Tibial nerve (tissue), 4 donors: Measurements from ENCODE around the gene KRT84. TPM values are rescaled to one million over a fixed set of nuclear protein-coding genes. Genes with fewer than 3 reads are reported as not detected.

Experiments
- DNase-seq, 2 donors: peaks; one replicate each; pipeline ENCODE4 v3.0.0-alpha.2; 2019; ENCODE audit warnings: low spot score in 2 of 2
- H3K27ac ChIP-seq, 4 donors: fragments of 200-600 bp; sonication (generic) in 3 of 4; one replicate each; pipeline ENCODE4 v1.5.1; 2017 to 2019; ENCODE audit warnings: mild to moderate bottlenecking in 1 of 4
- H3K27me3 ChIP-seq, 2 donors: fragments of 200-600 bp; sonication (generic) in 1 of 2; one replicate each; pipeline versions ENCODE4 v1.5.1 to v1.6.0; 2017 to 2019
- H3K36me3 ChIP-seq, 3 donors: fragments of 200-600 bp; sonication (generic); one replicate each; pipeline ENCODE4 v1.5.1; 2018 to 2019
- H3K4me1 ChIP-seq, 4 donors: fragments of 200-600 bp; sonication (generic) in 3 of 4; one replicate each; pipeline ENCODE4 v1.5.1; 2017 to 2019
- H3K4me3 ChIP-seq, 4 donors: fragments of 200-600 bp; sonication (generic) in 3 of 4; one replicate each; pipeline ENCODE4 v1.5.1; 2017 to 2019; ENCODE audit warnings: mild to moderate bottlenecking in 1 of 4, moderate library complexity in 1 of 4
- H3K9me3 ChIP-seq, 4 donors: fragments of 200-600 bp; sonication (generic) in 3 of 4; one replicate each; pipeline ENCODE4 v1.5.1; 2017 to 2019
- CTCF ChIP-seq, 5 experiments: fragments of 200-600 bp in 3 of 5; fragments of 450-650 bp in 2 of 5; sonication (generic) in 3 of 5; IDR thresholded peaks; one replicate each; pipeline ENCODE4 v1.5.1; 2016 to 2019; ENCODE audit warnings: antibody characterized with exemption in 5 of 5, mild to moderate bottlenecking in 3 of 5, moderate library complexity in 2 of 5
- EP300 ChIP-seq, 2 donors: sonication (generic); formaldehyde crosslinking; IDR thresholded peaks; one replicate each; pipeline ENCODE4 v1.6.1; 2017; ENCODE audit warnings: antibody characterized with exemption in 2 of 2, mild to moderate bottlenecking in 1 of 2
- POLR2A ChIP-seq, 2 donors: fragments of 450-650 bp; IDR thresholded peaks; one replicate each; pipeline ENCODE4 v1.6.1; 2017; ENCODE audit warnings: antibody characterized with exemption in 2 of 2, mild to moderate bottlenecking in 2 of 2, moderate library complexity in 2 of 2
- WGBS, 2 donors: methylation state at CpG; one replicate each; pipeline ENCODE4 v1.1.5; 2018; 5-methylcytosine and 5-hydroxymethylcytosine counted together
- total RNA-seq, 4 donors: library from RNA; depleted of rRNA; stranded (reverse); fragments of >200 nt; gene quantifications; one replicate each; pipeline ENCODE4 v1.1.0, GENCODE V29; 2016

Gene KRT84
- total RNA-seq, 4 donors from 2014 or later, result not detected

GRCh38 chr12:52370926-52371608 is 14.4 kb downstream of the KRT84 start:
- DNase-seq, result peak; percentile 59 to 87
- H3K36me3 ChIP-seq, result no peaks in the 10 kb centered on the region
- no peak overlapping the region for H3K4me3 ChIP-seq
- H3K4me1 ChIP-seq, result peaks cover 0 to 30% (median 10%) of the 10 kb centered on the region in 4 donors
- peaks cover 0 to 3% of the 10 kb centered on the region in 2 donors for H3K27me3 ChIP-seq
- H3K9me3 ChIP-seq, result no peaks in the 10 kb centered on the region
- peak overlapping the region; percentile 49 to 89 (median 78) for H3K27ac ChIP-seq
- peak; percentile 19 to 74 for TF ChIP-seq EP300 (IDR thresholded peaks at IDR 0.05)
- TF ChIP-seq POLR2A (IDR thresholded peaks at IDR 0.05), result no peak
- 45 to 47% methylated on average over 12 of the region's 12 CpGs for WGBS, 2 donors

- no peaks in the 10 kb centered on the region for H3K36me3 ChIP-seq
- peaks cover 0 to 3% of the 10 kb centered on the region in 2 donors for H3K27me3 ChIP-seq
- DNase-seq, result no peak
- H3K9me3 ChIP-seq, result no peaks in the 10 kb centered on the region
- 85 to 88% methylated on average over 6 of the region's 6 CpGs for WGBS, 2 donors
- no peak overlapping the region for H3K27ac ChIP-seq
- no peak for TF ChIP-seq POLR2A (IDR thresholded peaks at IDR 0.05)
- TF ChIP-seq EP300 (IDR thresholded peaks at IDR 0.05), result no peak
- TF ChIP-seq CTCF (IDR thresholded peaks at IDR 0.05), result no peak
- H3K4me1 ChIP-seq, result peaks cover 0 to 30% (median 10%) of the 10 kb centered on the region in 4 donors
- no peak overlapping the region for H3K4me3 ChIP-seq
Measured at GRCh38 chr12:52369809-52370208, 15.6 kb downstream of the KRT84 start.

GRCh38 chr12:52369211-52369610 is 16.2 kb downstream of the KRT84 start:
- H3K9me3 ChIP-seq, result no peaks in the 10 kb centered on the region
- no peaks in the 10 kb centered on the region for H3K36me3 ChIP-seq
- no peak overlapping the region for H3K27ac ChIP-seq
- H3K4me1 ChIP-seq, result peaks cover 0 to 30% (median 10%) of the 10 kb centered on the region in 4 donors
- no peak for DNase-seq
- no peak overlapping the region for H3K4me3 ChIP-seq
- WGBS, 2 donors, result 64 to 78% methylated on average over 3 of the region's 3 CpGs
- peaks cover 0 to 3% of the 10 kb centered on the region in 2 donors for H3K27me3 ChIP-seq
- TF ChIP-seq CTCF (IDR thresholded peaks at IDR 0.05) (no peak), POLR2A (IDR thresholded peaks at IDR 0.05) (no peak), EP300 (IDR thresholded peaks at IDR 0.05) (no peak)

- H3K36me3 ChIP-seq, result no peaks in the 10 kb centered on the region
- H3K9me3 ChIP-seq, result no peaks in the 10 kb centered on the region
- peaks cover 0 to 30% (median 10%) of the 10 kb centered on the region in 4 donors for H3K4me1 ChIP-seq
- no peak for DNase-seq
- H3K4me3 ChIP-seq, result no peak overlapping the region
- WGBS, 2 donors, result 62 to 63% methylated on average over 3 of the region's 3 CpGs
- no peak overlapping the region for H3K27ac ChIP-seq
- H3K27me3 ChIP-seq, result peaks cover 0 to 3% of the 10 kb centered on the region in 2 donors
- TF ChIP-seq EP300 (IDR thresholded peaks at IDR 0.05) (no peak), CTCF (IDR thresholded peaks at IDR 0.05) (no peak), POLR2A (IDR thresholded peaks at IDR 0.05) (no peak)
Measured at GRCh38 chr12:52368508-52368907, 16.9 kb downstream of the KRT84 start.

- no peak for TF ChIP-seq POLR2A (IDR thresholded peaks at IDR 0.05)
- TF ChIP-seq CTCF (IDR thresholded peaks at IDR 0.05), result no peak
- no peak for TF ChIP-seq EP300 (IDR thresholded peaks at IDR 0.05)
- Histone ChIP-seq H3K9me3 (no peaks in the 10 kb centered on the region), H3K4me3 (no peak overlapping the region), H3K4me1 (peaks cover 0 to 29% (median 10%) of the 10 kb centered on the region in 4 donors), H3K27me3 (peaks cover 0 to 3% of the 10 kb centered on the region in 2 donors), H3K36me3 (no peaks in the 10 kb centered on the region), H3K27ac (no peak overlapping the region)
- no peak for DNase-seq
- WGBS, 2 donors, result 72 to 85% methylated on average over 3 to 6 of the region's 6 CpGs
Measured at GRCh38 chr12:52367876-52368275, 17.6 kb downstream of the KRT84 start.
